Retina (tissue), 1 donor: Measurements from ENCODE around the gene FBXO21.

Experiments used
- DNase-seq: peaks from one replicate; pipeline ENCODE4 v3.0.0-alpha.2; 2016

Gene FBXO21

GRCh38 chr12:117162633-117163032, 27.6 kb downstream of the FBXO21 start:
- no peak for DNase-seq

GRCh38 chr12:117162167-117162539, 28.1 kb downstream of the FBXO21 start:
- DNase-seq, result no peak

GRCh38 chr12:117161460-117162166, 28.7 kb downstream of the FBXO21 start:
- no peak for DNase-seq

GRCh38 chr12:117159674-117160073, 30.6 kb downstream of the FBXO21 start:
- DNase-seq, result no peak

- no peak for DNase-seq
Measured at GRCh38 chr12:117158911-117159553, 31.2 kb downstream of the FBXO21 start.

GRCh38 chr12:117158096-117158495, 32.2 kb downstream of the FBXO21 start:
- DNase-seq, result no peak

GRCh38 chr12:117155278-117156060, 34.8 kb downstream of the FBXO21 start:
- peak; percentile 40 for DNase-seq

- DNase-seq, result no peak
Measured at GRCh38 chr12:117152793-117153775, 37.2 kb downstream of the FBXO21 start.

- no peak for DNase-seq
Measured at GRCh38 chr12:117151403-117152031, 38.8 kb downstream of the FBXO21 start.

GRCh38 chr12:117149431-117149830, 40.8 kb downstream of the FBXO21 start:
- DNase-seq, result no peak

GRCh38 chr12:117148642-117149041, 41.6 kb downstream of the FBXO21 start:
- no peak for DNase-seq

GRCh38 chr12:117147639-117148038, 42.6 kb downstream of the FBXO21 start:
- no peak for DNase-seq

GRCh38 chr12:117145597-117146154, 44.6 kb downstream of the FBXO21 start:
- DNase-seq, result no peak

GRCh38 chr12:117144599-117144998, 45.7 kb downstream of the FBXO21 start:
- DNase-seq, result no peak

GRCh38 chr12:117143008-117143532, 47.2 kb downstream of the FBXO21 start:
- DNase-seq, result no peak

GRCh38 chr12:117142094-117142493, 48.2 kb downstream of the FBXO21 start:
- no peak for DNase-seq

- no peak for DNase-seq
Measured at GRCh38 chr12:117141097-117141898, 49.0 kb downstream of the FBXO21 start.

- DNase-seq, result no peak
Measured at GRCh38 chr12:117140397-117141096, 49.7 kb downstream of the FBXO21 start.

GRCh38 chr12:117139025-117139717, 51.1 kb downstream of the FBXO21 start:
- DNase-seq, result no peak
